Activated gamma-delta T cell treated with anti-CD3 and anti-CD28 coated beads, Interleukin-2, amount 50 U/mL, for 16 hours (primary cell): Measurements from ENCODE around the gene ACTG1.

Source experiments
- DNase-seq: peaks from one replicate; pipeline ENCODE4 v3.0.0-alpha.2; 2020; ENCODE audit warnings: low read depth

Gene ACTG1

GRCh38 chr17:81464586-81464985 is 48.0 kb downstream of the ACTG1 start:
- no peak for DNase-seq

- DNase-seq = no peak
Observed at GRCh38 chr17:81463506-81463905, 49.1 kb downstream of the ACTG1 start.

GRCh38 chr17:81462506-81463125 is 50.0 kb downstream of the ACTG1 start:
- DNase-seq = no peak

DNA sequence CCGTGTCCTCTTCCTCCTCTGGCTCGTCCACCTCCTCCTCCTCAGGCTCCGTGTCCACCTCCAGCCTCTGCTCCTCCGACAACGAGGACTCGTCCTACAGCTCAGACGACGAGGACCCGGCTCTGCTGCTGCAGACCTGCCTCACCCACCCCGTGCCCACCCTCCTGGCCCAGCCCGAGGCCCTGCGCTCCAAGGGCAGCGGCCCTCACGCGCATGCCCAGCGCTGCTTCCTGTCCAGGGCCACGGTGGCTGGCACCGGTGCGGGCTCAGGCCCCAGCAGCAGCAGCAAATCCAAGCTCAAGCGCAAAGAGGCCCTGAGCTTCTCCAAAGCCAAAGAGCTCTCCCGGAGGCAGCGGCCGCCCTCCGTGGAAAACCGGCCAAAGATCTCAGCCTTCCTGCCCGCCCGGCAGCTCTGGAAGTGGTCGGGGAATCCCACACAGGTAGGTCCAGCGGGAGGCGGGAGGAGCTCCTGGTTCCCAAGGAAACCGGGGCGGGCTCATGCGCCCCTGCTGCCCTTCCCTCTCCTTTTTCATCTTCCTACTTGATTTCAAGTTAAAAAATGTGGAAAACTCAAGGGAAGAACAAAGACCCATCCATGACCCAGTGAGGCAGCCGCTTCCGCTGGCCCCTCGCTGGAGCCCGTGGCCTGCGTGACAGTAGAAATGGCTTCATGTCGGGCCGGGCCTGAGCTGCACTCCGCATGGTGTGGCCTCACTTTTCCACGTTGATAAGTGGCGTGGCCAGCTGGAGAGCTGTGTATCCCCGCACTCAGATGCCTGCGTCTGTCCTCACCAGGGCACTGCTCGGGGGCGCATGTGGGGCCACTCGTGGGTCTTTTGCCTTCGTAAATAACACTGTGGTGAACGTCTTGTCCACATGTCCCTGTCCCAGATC is 50.7 kb downstream of the ACTG1 start:
- no peak for DNase-seq

- no peak for DNase-seq
Observed at GRCh38 chr17:81460856-81461460, 51.6 kb downstream of the ACTG1 start.
